SK-N-SH treated with all-trans-retinoic acid at 6 μM for 48 hours (cell line): ENCODE data around the gene GNA12.

Source experiments
- ATAC-seq: fragments of 200-7000 bp; cut with Tn5 transposase; 3 replicates; pipeline ENCODE4 v1.9.1; 2020; ENCODE audit warnings: mild to moderate bottlenecking, moderate library complexity
- ARNTL ChIP-seq: fragments of 450-650 bp; formaldehyde crosslinking; IDR thresholded peaks from 2 replicates; pipeline ENCODE4 v1.5.0; 2020; ENCODE audit warnings: low read depth, mild to moderate bottlenecking, moderate library complexity, borderline replicate concordance
- BACH2 ChIP-seq: fragments of 250-450 bp; sonication (Bioruptor Pico); IDR thresholded peaks from 2 replicates; pipeline ENCODE4 v1.9.0; 2021; ENCODE audit warnings: mild to moderate bottlenecking, borderline replicate concordance
- CSDC2 ChIP-seq: fragments of 250-450 bp; sonication (Bioruptor Pico); IDR thresholded peaks from 2 replicates; pipeline ENCODE4 v1.5.0; 2020; ENCODE audit warnings: mild to moderate bottlenecking, moderate library complexity
- ESRRG ChIP-seq: fragments of 250-450 bp; sonication (Bioruptor Pico); IDR thresholded peaks from 2 replicates; pipeline ENCODE4 v1.6.1; 2021; ENCODE audit warnings: mild to moderate bottlenecking
- GLIS3 ChIP-seq: fragments of 250-450 bp; sonication (Bioruptor Pico); IDR thresholded peaks from 2 replicates; pipeline ENCODE4 v1.5.0; 2020; ENCODE audit warnings: mild to moderate bottlenecking, moderate library complexity
- ISL1 ChIP-seq: fragments of 250-450 bp; sonication (Bioruptor Pico); IDR thresholded peaks from 2 replicates; pipeline ENCODE4 v2.1.2; 2022; ENCODE audit warnings: mild to moderate bottlenecking, moderate library complexity
- OSR1 ChIP-seq: fragments of 250-450 bp; sonication (Bioruptor Pico); IDR thresholded peaks from 2 replicates; pipeline ENCODE4 v1.8.0; 2022; ENCODE audit warnings: moderate library complexity, mild to moderate bottlenecking, inconsistent platforms
- PPARA ChIP-seq: fragments of 250-450 bp; sonication (Bioruptor Pico); IDR thresholded peaks from 2 replicates; pipeline ENCODE4 v1.5.0; 2020; ENCODE audit warnings: mild to moderate bottlenecking, borderline replicate concordance
- RARB ChIP-seq: fragments of 250-450 bp; sonication (Bioruptor Pico); IDR thresholded peaks from 2 replicates; pipeline ENCODE4 v1.8.0; 2021; ENCODE audit warnings: mild to moderate bottlenecking, moderate library complexity
- SNAI2 ChIP-seq: fragments of 250-450 bp; sonication (Bioruptor Pico); IDR thresholded peaks from 2 replicates; pipeline ENCODE4 v1.5.0; 2020; ENCODE audit warnings: mild to moderate bottlenecking, moderate library complexity
- TCF4 ChIP-seq: fragments of 250-450 bp; sonication (Bioruptor Pico); IDR thresholded peaks from 2 replicates; pipeline ENCODE4 v1.8.0; 2021; ENCODE audit warnings: mild to moderate bottlenecking, moderate library complexity, borderline replicate concordance
- TOX ChIP-seq: fragments of 250-450 bp; sonication (Bioruptor Pico); IDR thresholded peaks from 2 replicates; pipeline ENCODE4 v1.8.0; 2021; ENCODE audit warnings: mild to moderate bottlenecking, moderate library complexity, borderline replicate concordance
- ZC3H10 ChIP-seq: fragments of 250-450 bp; sonication (Bioruptor Pico); IDR thresholded peaks from 2 replicates; pipeline ENCODE4 v1.5.1; 2021; ENCODE audit warnings: mild to moderate bottlenecking, moderate library complexity
- ZFP3 ChIP-seq: fragments of 250-450 bp; sonication (Bioruptor Pico); IDR thresholded peaks from 2 replicates; pipeline ENCODE4 v1.5.0; 2020; ENCODE audit warnings: mild to moderate bottlenecking, moderate library complexity
- ZFP30 ChIP-seq: fragments of 450-650 bp; formaldehyde crosslinking; IDR thresholded peaks from 2 replicates; pipeline ENCODE4 v1.5.0; 2022; ENCODE audit warnings: mild to moderate bottlenecking, moderate library complexity
- ZNF565 ChIP-seq: fragments of 450-650 bp; formaldehyde crosslinking; conservative IDR thresholded peaks from 2 replicates; pipeline ENCODE4 v1.5.0; 2020; ENCODE audit warnings: low read depth, mild to moderate bottlenecking, moderate library complexity
- ZNF8 ChIP-seq: fragments of 450-650 bp; formaldehyde crosslinking; IDR thresholded peaks from 2 replicates; pipeline ENCODE4 v1.5.0; 2020; ENCODE audit warnings: mild to moderate bottlenecking, moderate library complexity
- TF ChIP-seq, protein P1 (sequence below): fragments of 250-450 bp; sonication (Bioruptor Pico); IDR thresholded peaks from 2 replicates; pipeline ENCODE4 v1.5.0; 2020; ENCODE audit warnings: mild to moderate bottlenecking, moderate library complexity
- TF ChIP-seq, protein P2 (sequence below): fragments of 250-450 bp; sonication (Bioruptor Pico); IDR thresholded peaks from 2 replicates; pipeline ENCODE4 v1.5.1; 2020; ENCODE audit warnings: low read depth, mild to moderate bottlenecking, moderate library complexity
- TF ChIP-seq, protein P3 (sequence below): fragments of 250-450 bp; sonication (Bioruptor Pico); IDR thresholded peaks from 2 replicates; pipeline ENCODE4 v1.8.0; 2020; ENCODE audit warnings: mild to moderate bottlenecking, moderate library complexity, borderline replicate concordance
- TF ChIP-seq, protein P4 (sequence below): fragments of 250-450 bp; sonication (Bioruptor Pico); IDR thresholded peaks from 2 replicates; pipeline ENCODE4 v1.8.0; 2021; ENCODE audit warnings: low read depth, mild to moderate bottlenecking, moderate library complexity, borderline replicate concordance
- TF ChIP-seq, protein P5 (sequence below): fragments of 250-450 bp; sonication (Bioruptor Pico); IDR thresholded peaks from 2 replicates; pipeline ENCODE4 v1.5.1; 2021; ENCODE audit warnings: mild to moderate bottlenecking, moderate library complexity

Gene GNA12

DNA sequence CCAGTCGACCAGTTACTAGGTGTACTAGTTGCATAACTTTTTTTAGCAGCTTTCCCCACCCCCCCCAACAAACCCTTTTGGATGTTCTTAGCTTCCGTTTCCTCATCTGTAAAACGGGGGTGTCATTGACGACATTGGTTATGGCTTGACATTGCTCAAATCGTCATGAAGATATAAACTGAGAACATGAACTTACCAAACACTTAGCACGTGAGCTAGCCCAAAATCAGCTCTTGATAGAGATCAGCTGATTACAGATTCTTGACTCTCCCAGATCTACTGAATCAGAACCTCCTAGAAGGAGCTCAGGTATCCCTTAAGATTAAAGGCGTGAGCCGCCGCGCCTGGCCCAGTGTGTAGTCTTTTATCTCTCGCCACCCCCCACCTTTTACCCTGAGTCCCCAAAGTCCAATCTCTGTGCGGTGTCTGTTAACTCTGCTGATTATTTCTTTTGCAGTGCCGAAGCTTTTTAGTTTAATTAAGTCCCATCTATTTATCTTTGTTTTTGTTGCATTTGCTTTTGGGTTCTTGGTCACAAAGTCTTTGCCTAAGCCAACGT, 1.0 kb upstream of the GNA12 start:
- no peak for ATAC-seq

DNA sequence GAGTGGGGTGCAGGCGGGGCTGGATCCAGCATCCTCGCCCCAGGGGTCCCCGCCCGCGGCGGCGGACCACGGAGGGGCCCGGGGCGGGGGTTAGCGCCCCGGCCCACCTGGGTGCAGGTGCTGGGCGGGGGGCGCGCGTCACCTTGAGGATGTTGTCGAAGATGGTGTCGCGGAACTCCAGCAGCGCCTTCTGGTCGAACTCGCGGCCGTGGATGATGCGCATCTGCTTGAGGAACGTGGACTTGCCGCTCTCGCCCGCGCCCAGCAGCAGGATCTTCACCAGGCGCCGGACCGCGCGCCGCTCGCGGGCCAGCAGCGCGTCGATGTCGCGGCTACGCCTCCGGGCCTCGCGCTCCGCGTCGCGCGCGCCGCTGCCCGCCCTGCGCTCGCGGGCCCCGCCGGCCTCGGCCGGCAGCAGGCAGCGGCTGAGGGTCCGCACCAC, 376 bp downstream of the GNA12 start:
- ATAC-seq = peak; percentile 3; the same call in 2 of the 3 replicates
- TF ChIP-seq ZC3H10 = no peak
- TF ChIP-seq SNAI2 = no peak
- TF ChIP-seq PPARA (CRISPR knock-in tag) = no peak
- TF ChIP-seq, protein P1, sequence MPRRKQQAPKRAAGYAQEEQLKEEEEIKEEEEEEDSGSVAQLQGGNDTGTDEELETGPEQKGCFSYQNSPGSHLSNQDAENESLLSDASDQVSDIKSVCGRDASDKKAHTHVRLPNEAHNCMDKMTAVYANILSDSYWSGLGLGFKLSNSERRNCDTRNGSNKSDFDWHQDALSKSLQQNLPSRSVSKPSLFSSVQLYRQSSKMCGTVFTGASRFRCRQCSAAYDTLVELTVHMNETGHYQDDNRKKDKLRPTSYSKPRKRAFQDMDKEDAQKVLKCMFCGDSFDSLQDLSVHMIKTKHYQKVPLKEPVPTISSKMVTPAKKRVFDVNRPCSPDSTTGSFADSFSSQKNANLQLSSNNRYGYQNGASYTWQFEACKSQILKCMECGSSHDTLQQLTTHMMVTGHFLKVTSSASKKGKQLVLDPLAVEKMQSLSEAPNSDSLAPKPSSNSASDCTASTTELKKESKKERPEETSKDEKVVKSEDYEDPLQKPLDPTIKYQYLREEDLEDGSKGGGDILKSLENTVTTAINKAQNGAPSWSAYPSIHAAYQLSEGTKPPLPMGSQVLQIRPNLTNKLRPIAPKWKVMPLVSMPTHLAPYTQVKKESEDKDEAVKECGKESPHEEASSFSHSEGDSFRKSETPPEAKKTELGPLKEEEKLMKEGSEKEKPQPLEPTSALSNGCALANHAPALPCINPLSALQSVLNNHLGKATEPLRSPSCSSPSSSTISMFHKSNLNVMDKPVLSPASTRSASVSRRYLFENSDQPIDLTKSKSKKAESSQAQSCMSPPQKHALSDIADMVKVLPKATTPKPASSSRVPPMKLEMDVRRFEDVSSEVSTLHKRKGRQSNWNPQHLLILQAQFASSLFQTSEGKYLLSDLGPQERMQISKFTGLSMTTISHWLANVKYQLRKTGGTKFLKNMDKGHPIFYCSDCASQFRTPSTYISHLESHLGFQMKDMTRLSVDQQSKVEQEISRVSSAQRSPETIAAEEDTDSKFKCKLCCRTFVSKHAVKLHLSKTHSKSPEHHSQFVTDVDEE (CRISPR knock-in tag) = no peak
- no peak for TF ChIP-seq OSR1
- TF ChIP-seq ARNTL (CRISPR knock-in tag) = no peak
- no peak for TF ChIP-seq TCF4
- TF ChIP-seq RARB (CRISPR knock-in tag) = no peak
- TF ChIP-seq CSDC2 = no peak
- TF ChIP-seq GLIS3 = no peak
- TF ChIP-seq, protein P2, sequence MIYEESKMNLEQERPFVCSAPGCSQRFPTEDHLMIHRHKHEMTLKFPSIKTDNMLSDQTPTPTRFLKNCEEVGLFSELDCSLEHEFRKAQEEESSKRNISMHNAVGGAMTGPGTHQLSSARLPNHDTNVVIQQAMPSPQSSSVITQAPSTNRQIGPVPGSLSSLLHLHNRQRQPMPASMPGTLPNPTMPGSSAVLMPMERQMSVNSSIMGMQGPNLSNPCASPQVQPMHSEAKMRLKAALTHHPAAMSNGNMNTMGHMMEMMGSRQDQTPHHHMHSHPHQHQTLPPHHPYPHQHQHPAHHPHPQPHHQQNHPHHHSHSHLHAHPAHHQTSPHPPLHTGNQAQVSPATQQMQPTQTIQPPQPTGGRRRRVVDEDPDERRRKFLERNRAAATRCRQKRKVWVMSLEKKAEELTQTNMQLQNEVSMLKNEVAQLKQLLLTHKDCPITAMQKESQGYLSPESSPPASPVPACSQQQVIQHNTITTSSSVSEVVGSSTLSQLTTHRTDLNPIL = no peak
- no peak for TF ChIP-seq ZFP3 (CRISPR knock-in tag)
- no peak for TF ChIP-seq ZFP30 (CRISPR knock-in tag)
- no peak for TF ChIP-seq ESRRG (CRISPR knock-in tag)
- TF ChIP-seq TOX (CRISPR knock-in tag) = no peak

More for the DNA sequence above, 1.0 kb upstream of the GNA12 start:
- no peak for TF ChIP-seq ZFP30 (CRISPR knock-in tag)
- TF ChIP-seq, protein P3, sequence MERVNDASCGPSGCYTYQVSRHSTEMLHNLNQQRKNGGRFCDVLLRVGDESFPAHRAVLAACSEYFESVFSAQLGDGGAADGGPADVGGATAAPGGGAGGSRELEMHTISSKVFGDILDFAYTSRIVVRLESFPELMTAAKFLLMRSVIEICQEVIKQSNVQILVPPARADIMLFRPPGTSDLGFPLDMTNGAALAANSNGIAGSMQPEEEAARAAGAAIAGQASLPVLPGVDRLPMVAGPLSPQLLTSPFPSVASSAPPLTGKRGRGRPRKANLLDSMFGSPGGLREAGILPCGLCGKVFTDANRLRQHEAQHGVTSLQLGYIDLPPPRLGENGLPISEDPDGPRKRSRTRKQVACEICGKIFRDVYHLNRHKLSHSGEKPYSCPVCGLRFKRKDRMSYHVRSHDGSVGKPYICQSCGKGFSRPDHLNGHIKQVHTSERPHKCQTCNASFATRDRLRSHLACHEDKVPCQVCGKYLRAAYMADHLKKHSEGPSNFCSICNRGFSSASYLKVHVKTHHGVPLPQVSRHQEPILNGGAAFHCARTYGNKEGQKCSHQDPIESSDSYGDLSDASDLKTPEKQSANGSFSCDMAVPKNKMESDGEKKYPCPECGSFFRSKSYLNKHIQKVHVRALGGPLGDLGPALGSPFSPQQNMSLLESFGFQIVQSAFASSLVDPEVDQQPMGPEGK (CRISPR knock-in tag) = no peak
- TF ChIP-seq, protein P1 (CRISPR knock-in tag) = no peak
- no peak for TF ChIP-seq CSDC2
- no peak for TF ChIP-seq PPARA (CRISPR knock-in tag)
- TF ChIP-seq GLIS3 = no peak
- TF ChIP-seq, protein P2 = no peak
- no peak for TF ChIP-seq TOX (CRISPR knock-in tag)
- TF ChIP-seq RARB (CRISPR knock-in tag) = no peak
- no peak for TF ChIP-seq ISL1 (CRISPR knock-in tag)
- TF ChIP-seq ESRRG (CRISPR knock-in tag) = no peak
- TF ChIP-seq BACH2 (CRISPR knock-in tag) = no peak
- TF ChIP-seq ZNF565 (CRISPR knock-in tag) = no peak
- TF ChIP-seq, protein P4, sequence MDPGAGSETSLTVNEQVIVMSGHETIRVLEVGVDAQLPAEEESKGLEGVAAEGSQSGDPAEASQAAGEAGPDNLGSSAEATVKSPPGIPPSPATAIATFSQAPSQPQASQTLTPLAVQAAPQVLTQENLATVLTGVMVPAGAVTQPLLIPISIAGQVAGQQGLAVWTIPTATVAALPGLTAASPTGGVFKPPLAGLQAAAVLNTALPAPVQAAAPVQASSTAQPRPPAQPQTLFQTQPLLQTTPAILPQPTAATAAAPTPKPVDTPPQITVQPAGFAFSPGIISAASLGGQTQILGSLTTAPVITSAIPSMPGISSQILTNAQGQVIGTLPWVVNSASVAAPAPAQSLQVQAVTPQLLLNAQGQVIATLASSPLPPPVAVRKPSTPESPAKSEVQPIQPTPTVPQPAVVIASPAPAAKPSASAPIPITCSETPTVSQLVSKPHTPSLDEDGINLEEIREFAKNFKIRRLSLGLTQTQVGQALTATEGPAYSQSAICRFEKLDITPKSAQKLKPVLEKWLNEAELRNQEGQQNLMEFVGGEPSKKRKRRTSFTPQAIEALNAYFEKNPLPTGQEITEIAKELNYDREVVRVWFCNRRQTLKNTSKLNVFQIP (CRISPR knock-in tag) = no peak
- TF ChIP-seq SNAI2 = no peak
- TF ChIP-seq, protein P5, sequence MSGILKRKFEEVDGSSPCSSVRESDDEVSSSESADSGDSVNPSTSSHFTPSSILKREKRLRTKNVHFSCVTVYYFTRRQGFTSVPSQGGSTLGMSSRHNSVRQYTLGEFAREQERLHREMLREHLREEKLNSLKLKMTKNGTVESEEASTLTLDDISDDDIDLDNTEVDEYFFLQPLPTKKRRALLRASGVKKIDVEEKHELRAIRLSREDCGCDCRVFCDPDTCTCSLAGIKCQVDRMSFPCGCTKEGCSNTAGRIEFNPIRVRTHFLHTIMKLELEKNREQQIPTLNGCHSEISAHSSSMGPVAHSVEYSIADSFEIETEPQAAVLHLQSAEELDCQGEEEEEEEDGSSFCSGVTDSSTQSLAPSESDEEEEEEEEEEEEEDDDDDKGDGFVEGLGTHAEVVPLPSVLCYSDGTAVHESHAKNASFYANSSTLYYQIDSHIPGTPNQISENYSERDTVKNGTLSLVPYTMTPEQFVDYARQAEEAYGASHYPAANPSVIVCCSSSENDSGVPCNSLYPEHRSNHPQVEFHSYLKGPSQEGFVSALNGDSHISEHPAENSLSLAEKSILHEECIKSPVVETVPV (CRISPR knock-in tag) = no peak
- TF ChIP-seq ARNTL (CRISPR knock-in tag) = no peak
- no peak for TF ChIP-seq ZC3H10
- no peak for TF ChIP-seq ZNF8 (CRISPR knock-in tag)
- TF ChIP-seq ZFP3 (CRISPR knock-in tag) = no peak
